Measurements from ENCODE around the gene ACHE. TPM values are rescaled to one million over a fixed set of nuclear protein-coding genes. Genes with fewer than 3 reads are reported as not detected.
"Not testable (repeated sequence)": the region's sequence is repeated elsewhere in the genome, so short reads cannot be mapped to it uniquely, and the experiment has no call there.

The ACHE gene
- polyA plus RNA-seq, 1 of the 3 experiments (the other 2 are of a cell fraction), result 1.8 TPM

GRCh38 chr7:100919335-100919734 lies 23.6 kb upstream of the ACHE start:
- H3K4me2 ChIP-seq; H3F3A ChIP-seq (replicated peaks; ENCODE audit: insufficient read depth); H3K9ac ChIP-seq; H3K27ac ChIP-seq (ENCODE audit: low read depth in 2 of 2, low read length in 1 of 2); DNase-seq; H3K9me3 ChIP-seq; H3K4me3 ChIP-seq (ENCODE audit: low read depth in 2 of 2, low read length in 1 of 2); H3K4me1 ChIP-seq (ENCODE audit: control insufficient read depth in 1 of 2, insufficient read depth in 2 of 2, low read depth in 1 of 2, low read length in 1 of 2); POLR2A ChIA-PET; H3K36me3 ChIP-seq (replicated peaks in 1 of 2; ENCODE audit: control insufficient read depth in 1 of 2, insufficient read depth in 2 of 2, low read length in 1 of 2); H2AFZ ChIP-seq (ENCODE audit: low read depth); H3K79me2 ChIP-seq (ENCODE audit: insufficient read depth); H4K20me1 ChIP-seq (ENCODE audit: insufficient read depth); H3K9me2 ChIP-seq: not testable (repeated sequence)
- 43% methylated on average over 5 of the region's 5 CpGs for WGBS (ENCODE audit: low lambda C conversion rate)
- peaks cover 26% of the 10 kb centered on the region; the same call in 1 of the 2 replicates for H3K27me3 ChIP-seq (ENCODE audit: insufficient read depth)
- CTCF ChIA-PET, result interaction anchor here (0.8 to 3.6 kb wide), 3 partner anchors 22 to 140 kb away, joined by 3 to 10 read pairs (median 4); no protein-coding TSS in a partner anchor

GRCh38 chr7:100914879-100915447 lies 19.3 kb upstream of the ACHE start:
- no peaks in the 10 kb centered on the region for H3K79me2 ChIP-seq (ENCODE audit: insufficient read depth)
- H3K4me1 ChIP-seq (ENCODE audit: control insufficient read depth in 1 of 2, insufficient read depth in 2 of 2, low read depth in 1 of 2, low read length in 1 of 2), result no peaks in the 10 kb centered on the region
- H3K36me3 ChIP-seq (replicated peaks in 1 of 2; ENCODE audit: control insufficient read depth in 1 of 2, insufficient read depth in 2 of 2, low read length in 1 of 2), result no peaks in the 10 kb centered on the region
- H3K27me3 ChIP-seq (ENCODE audit: insufficient read depth), result peaks cover 36% of the 10 kb centered on the region; the same call in 1 of the 2 replicates
- no peaks in the 10 kb centered on the region for H4K20me1 ChIP-seq (ENCODE audit: insufficient read depth)
- no peak overlapping the region for H3K9ac ChIP-seq
- no peak overlapping the region for H3K4me2 ChIP-seq
- no peaks in the 10 kb centered on the region for H3K9me2 ChIP-seq
- no peak overlapping the region for H3K27ac ChIP-seq (ENCODE audit: low read depth in 2 of 2, low read length in 1 of 2)
- TF ChIP-seq ELF1 (IDR thresholded peaks at IDR 0.05) (no peak), GABPA (IDR thresholded peaks at IDR 0.05; ENCODE audit: low read depth) (no peak), SIN3A (IDR thresholded peaks at IDR 0.05; ENCODE audit: borderline replicate concordance, low read depth, low read length) (no peak), TAF1 (IDR thresholded peaks at IDR 0.05; ENCODE audit: borderline replicate concordance, low read depth, low read length) (no peak), MEF2A (IDR thresholded peaks at IDR 0.05; ENCODE audit: borderline replicate concordance, low read depth) (no peak), CHD2 (IDR thresholded peaks at IDR 0.05; ENCODE audit: low read length, partially characterized antibody) (no peak), EZH2phosphoT487 (IDR thresholded peaks at IDR 0.05; ENCODE audit: borderline replicate concordance, low read depth) (no peak), USF1 (IDR thresholded peaks at IDR 0.05; ENCODE audit: borderline replicate concordance, low read depth) (no peak)
- no peaks in the 10 kb centered on the region for H3K9me3 ChIP-seq
- no peaks in the 10 kb centered on the region for H3F3A ChIP-seq (replicated peaks; ENCODE audit: insufficient read depth)
- H3K4me3 ChIP-seq (ENCODE audit: low read depth in 2 of 2, low read length in 1 of 2), result no peak overlapping the region
- 43% methylated on average over 8 of the region's 8 CpGs for WGBS (ENCODE audit: low lambda C conversion rate)
- no peak for DNase-seq
- CTCF ChIA-PET, result no interaction called here
- H2AFZ ChIP-seq (ENCODE audit: low read depth), result no peak overlapping the region
- POLR2A ChIA-PET, result no interaction called here

- H3K9ac ChIP-seq, result no peak overlapping the region
- POLR2A ChIA-PET, result interaction anchor here (0.7 kb wide), 1 partner anchor 208 kb away, joined by 3 read pairs; no protein-coding TSS in a partner anchor
- H3K27me3 ChIP-seq (ENCODE audit: insufficient read depth), result peaks cover 30% of the 10 kb centered on the region; the same call in 1 of the 2 replicates
- 79% methylated on average over 15 of the region's 15 CpGs for WGBS (ENCODE audit: low lambda C conversion rate)
- no peaks in the 10 kb centered on the region for H3K36me3 ChIP-seq (replicated peaks in 1 of 2; ENCODE audit: control insufficient read depth in 1 of 2, insufficient read depth in 2 of 2, low read length in 1 of 2)
- no peaks in the 10 kb centered on the region for H3F3A ChIP-seq (replicated peaks; ENCODE audit: insufficient read depth)
- H4K20me1 ChIP-seq (ENCODE audit: insufficient read depth), result no peaks in the 10 kb centered on the region
- CTCF ChIA-PET, result no interaction called here
- H3K9me2 ChIP-seq, result no peaks in the 10 kb centered on the region
- H3K27ac ChIP-seq (ENCODE audit: low read depth in 2 of 2, low read length in 1 of 2), result no peak overlapping the region
- no peak overlapping the region for H3K4me2 ChIP-seq
- no peak overlapping the region for H2AFZ ChIP-seq (ENCODE audit: low read depth)
- no peak for DNase-seq
- H3K9me3 ChIP-seq, result no peaks in the 10 kb centered on the region
- no peaks in the 10 kb centered on the region for H3K79me2 ChIP-seq (ENCODE audit: insufficient read depth)
- H3K4me3 ChIP-seq (ENCODE audit: low read depth in 2 of 2, low read length in 1 of 2), result no peak overlapping the region
- no peaks in the 10 kb centered on the region for H3K4me1 ChIP-seq (ENCODE audit: control insufficient read depth in 1 of 2, insufficient read depth in 2 of 2, low read depth in 1 of 2, low read length in 1 of 2)
- no peak for TF ChIP-seq MXI1 (IDR thresholded peaks at IDR 0.05; ENCODE audit: low read depth, low read length)
- TF ChIP-seq TAF1 (IDR thresholded peaks at IDR 0.05; ENCODE audit: borderline replicate concordance, low read depth, low read length), result no peak
- no peak for TF ChIP-seq FOXM1 (IDR thresholded peaks at IDR 0.05; ENCODE audit: low read depth)
- no peak for TF ChIP-seq EZH2phosphoT487 (IDR thresholded peaks at IDR 0.05; ENCODE audit: borderline replicate concordance, low read depth)
- TF ChIP-seq GABPA (IDR thresholded peaks at IDR 0.05; ENCODE audit: low read depth), result no peak
- no peak for TF ChIP-seq CTCF (IDR thresholded peaks at IDR 0.05)
- no peak for TF ChIP-seq SIN3A (IDR thresholded peaks at IDR 0.05; ENCODE audit: borderline replicate concordance, low read depth, low read length)
- no peak for TF ChIP-seq USF1 (IDR thresholded peaks at IDR 0.05; ENCODE audit: borderline replicate concordance, low read depth)
- TF ChIP-seq RFX5 (IDR thresholded peaks at IDR 0.05; ENCODE audit: low read length), result no peak
- TF ChIP-seq TCF12 (IDR thresholded peaks at IDR 0.05), result no peak
- no peak for TF ChIP-seq NFIC (IDR thresholded peaks at IDR 0.05; ENCODE audit: borderline replicate concordance)
These were observed 18.7 kb upstream of the ACHE start for GRCh38 chr7:100914208-100914878.

Measured in SK-N-SH (cell line).